Mesenchymal stem cell (in vitro differentiated cells and primary cell): ENCODE data around the gene C1QC.

Experiments used
- DNase-seq: peaks from one replicate; pipeline ENCODE4 v3.0.0-alpha.2; 2013
- H2AFZ ChIP-seq: one replicate; pipeline ENCODE4 v1.6.1; 2013; ENCODE audit warnings: low read depth, mild to moderate bottlenecking, control low read depth, inconsistent platforms, low read length, moderate library complexity
- H2AK5ac ChIP-seq: 2 replicates; pipeline ENCODE4 v1.6.1; 2013; ENCODE audit warnings: low read length, moderate library complexity, mild to moderate bottlenecking, inconsistent platforms; ENCODE audit not compliant: severe bottlenecking
- H2BK120ac ChIP-seq: one replicate; pipeline ENCODE4 v1.6.1; 2013; ENCODE audit warnings: low read depth, mild to moderate bottlenecking, inconsistent platforms, low read length, moderate library complexity
- H2BK12ac ChIP-seq, 2 experiments: one replicate each; pipeline ENCODE4 v1.6.1; 2013; ENCODE audit warnings: inconsistent platforms in 2 of 2, low read length in 2 of 2, mild to moderate bottlenecking in 2 of 2, moderate library complexity in 2 of 2, control low read depth in 1 of 2
- H2BK15ac ChIP-seq: one replicate; pipeline ENCODE4 v1.6.1; 2013; ENCODE audit warnings: mild to moderate bottlenecking, low read depth, inconsistent platforms; ENCODE audit not compliant: poor library complexity, severe bottlenecking
- H2BK5ac ChIP-seq: 2 replicates; pipeline ENCODE4 v1.6.1; 2013; ENCODE audit warnings: low read depth, mild to moderate bottlenecking, low read length, control low read depth, inconsistent platforms; ENCODE audit not compliant: poor library complexity, severe bottlenecking
- H3K14ac ChIP-seq, 2 experiments: one replicate each; pipeline ENCODE4 v1.6.1; 2013; ENCODE audit warnings: inconsistent platforms in 2 of 2, low read length in 2 of 2, control low read depth in 1 of 2, mild to moderate bottlenecking in 1 of 2, moderate library complexity in 1 of 2
- H3K18ac ChIP-seq, 2 experiments: one replicate each; pipeline ENCODE4 v1.6.1; 2013; ENCODE audit warnings: inconsistent platforms in 2 of 2, low read length in 2 of 2, control low read depth in 1 of 2, low read depth in 1 of 2, mild to moderate bottlenecking in 1 of 2
- H3K23ac ChIP-seq, 2 experiments: one replicate each; pipeline ENCODE4 v1.6.1; 2013; ENCODE audit warnings: inconsistent platforms in 2 of 2, low read length in 2 of 2, mild to moderate bottlenecking in 2 of 2, moderate library complexity in 2 of 2, control low read depth in 1 of 2
- H3K27ac ChIP-seq: 2 replicates; pipeline ENCODE4 v1.5.1; 2013; ENCODE audit warnings: mild to moderate bottlenecking, moderate library complexity, low read length, control low read depth, inconsistent platforms; ENCODE audit not compliant: poor library complexity, severe bottlenecking
- H3K27me3 ChIP-seq, 2 experiments: 2 replicates each; pipeline versions ENCODE4 v1.6.1 to v1.7.0; 2013; ENCODE audit warnings: low read length in 2 of 2, mild to moderate bottlenecking in 2 of 2, moderate library complexity in 2 of 2, control low read depth in 1 of 2, inconsistent platforms in 1 of 2; ENCODE audit not compliant: control insufficient read depth in 1 of 2, insufficient read depth in 1 of 2
- H3K36me3 ChIP-seq, 2 experiments: 2 replicates each; pipeline versions ENCODE4 v1.6.1 to v1.7.0; 2013; ENCODE audit warnings: low read length in 2 of 2, control low read depth in 1 of 2, inconsistent platforms in 1 of 2, low read depth in 1 of 2, mild to moderate bottlenecking in 1 of 2; ENCODE audit not compliant: insufficient read depth in 2 of 2, control insufficient read depth in 1 of 2
- H3K4ac ChIP-seq, 2 experiments: one replicate each; pipeline ENCODE4 v1.6.1; 2013; ENCODE audit warnings: inconsistent platforms in 2 of 2, low read length in 2 of 2, mild to moderate bottlenecking in 2 of 2, moderate library complexity in 2 of 2, control low read depth in 1 of 2, low read depth in 1 of 2
- H3K4me1 ChIP-seq: 2 replicates; pipeline ENCODE4 v1.6.1; 2013; ENCODE audit warnings: low read depth, low read length, control low read depth; ENCODE audit not compliant: control insufficient read depth, insufficient read depth
- H3K4me2 ChIP-seq: 2 replicates; pipeline ENCODE4 v1.6.1; 2013; ENCODE audit warnings: low read length, mild to moderate bottlenecking, inconsistent platforms; ENCODE audit not compliant: poor library complexity, severe bottlenecking
- H3K4me3 ChIP-seq, 2 experiments: 2 replicates each; pipeline versions ENCODE4 v1.5.1 to v1.7.0; 2013; ENCODE audit warnings: low read length in 2 of 2, mild to moderate bottlenecking in 2 of 2, control low read depth in 1 of 2, low read depth in 1 of 2; ENCODE audit not compliant: insufficient read depth in 1 of 2
- H3K79me1 ChIP-seq: replicated peaks from 2 replicates; pipeline ENCODE4 v1.6.1; 2013; ENCODE audit warnings: mild to moderate bottlenecking, control low read depth, low read length, inconsistent platforms; ENCODE audit not compliant: poor library complexity, severe bottlenecking
- H3K9ac ChIP-seq: 2 replicates; pipeline ENCODE4 v1.7.0; 2013; ENCODE audit warnings: mild to moderate bottlenecking, low read length, moderate library complexity
- H3K9me3 ChIP-seq: 2 replicates; pipeline ENCODE4 v1.7.0; 2013; ENCODE audit warnings: mild to moderate bottlenecking, low read length; ENCODE audit not compliant: control insufficient read depth
- H4K8ac ChIP-seq: one replicate; pipeline ENCODE4 v1.6.1; 2013; ENCODE audit warnings: inconsistent platforms, mild to moderate bottlenecking, low read length, moderate library complexity
- H4K91ac ChIP-seq: one replicate; pipeline ENCODE4 v1.6.1; 2013; ENCODE audit warnings: mild to moderate bottlenecking, low read length, inconsistent platforms
- WGBS: methylation state at CpG from one replicate; pipeline ENCODE4 v1.1.7; 2013; ENCODE audit warnings: mixed read lengths; 5-methylcytosine and 5-hydroxymethylcytosine counted together

The C1QC gene

GRCh38 chr1:22625262-22625925, 18.0 kb upstream of the C1QC start:
- Histone ChIP-seq H2BK12ac (no peak overlapping the region), H2AK5ac (no peak overlapping the region), H4K8ac (no peak overlapping the region), H3K27ac (no peak overlapping the region), H3K4me2 (no peak overlapping the region), H3K23ac (no peak overlapping the region), H3K9ac (no peak overlapping the region), H3K27me3 (peaks cover 59 to 89% of the 10 kb centered on the region in 2 experiments), H3K36me3 (no peaks in the 10 kb centered on the region), H4K91ac (no peak overlapping the region), H3K14ac (no peak overlapping the region), H3K4me3 (no peak overlapping the region), H2AFZ (no peak overlapping the region), H3K79me1 (no peaks in the 10 kb centered on the region), H2BK5ac (no peak overlapping the region), H3K18ac (no peak overlapping the region), H3K9me3 (no peaks in the 10 kb centered on the region), H3K4ac (no peak overlapping the region), H3K4me1 (no peaks in the 10 kb centered on the region), H2BK15ac (no peak overlapping the region), H2BK120ac (no peak overlapping the region)
- WGBS = 53% methylated on average over 9 of the region's 9 CpGs
- DNase-seq = peak; percentile 11

GRCh38 chr1:22626237-22627157, 16.9 kb upstream of the C1QC start:
- H4K8ac ChIP-seq = no peak overlapping the region
- no peak overlapping the region for H3K23ac ChIP-seq
- no peak overlapping the region for H2BK12ac ChIP-seq
- no peak for DNase-seq
- H3K4me2 ChIP-seq = no peak overlapping the region
- WGBS = 53% methylated on average over 17 of the region's 20 CpGs
- no peaks in the 10 kb centered on the region for H3K36me3 ChIP-seq
- no peak overlapping the region for H3K4ac ChIP-seq
- H3K9ac ChIP-seq = no peak overlapping the region
- no peak overlapping the region for H3K4me3 ChIP-seq
- no peak overlapping the region for H2BK15ac ChIP-seq
- no peak overlapping the region for H2BK120ac ChIP-seq
- no peaks in the 10 kb centered on the region for H3K4me1 ChIP-seq
- no peak overlapping the region for H2BK5ac ChIP-seq
- no peak overlapping the region for H4K91ac ChIP-seq
- no peak overlapping the region for H2AFZ ChIP-seq
- H3K79me1 ChIP-seq = no peaks in the 10 kb centered on the region
- no peak overlapping the region for H3K14ac ChIP-seq
- H3K27me3 ChIP-seq = peaks cover 62 to 93% of the 10 kb centered on the region in 2 experiments
- no peaks in the 10 kb centered on the region for H3K9me3 ChIP-seq
- H2AK5ac ChIP-seq = no peak overlapping the region
- H3K27ac ChIP-seq = no peak overlapping the region
- no peak overlapping the region for H3K18ac ChIP-seq

- no peak overlapping the region for H3K23ac ChIP-seq
- H2BK5ac ChIP-seq = no peak overlapping the region
- H3K14ac ChIP-seq = no peak overlapping the region
- H3K9me3 ChIP-seq = no peaks in the 10 kb centered on the region
- no peak overlapping the region for H3K18ac ChIP-seq
- H4K91ac ChIP-seq = no peak overlapping the region
- H3K36me3 ChIP-seq = no peaks in the 10 kb centered on the region
- no peaks in the 10 kb centered on the region for H3K79me1 ChIP-seq
- no peak overlapping the region for H3K27ac ChIP-seq
- 64% methylated on average over 5 of the region's 5 CpGs for WGBS
- no peak overlapping the region for H2AK5ac ChIP-seq
- no peak for DNase-seq
- H2BK15ac ChIP-seq = no peak overlapping the region
- H4K8ac ChIP-seq = no peak overlapping the region
- no peak overlapping the region for H3K9ac ChIP-seq
- no peak overlapping the region for H3K4ac ChIP-seq
- no peaks in the 10 kb centered on the region for H3K4me1 ChIP-seq
- no peak overlapping the region for H2AFZ ChIP-seq
- no peak overlapping the region for H3K4me3 ChIP-seq
- H2BK120ac ChIP-seq = no peak overlapping the region
- H2BK12ac ChIP-seq = no peak overlapping the region
- H3K27me3 ChIP-seq = peaks cover 57 to 94% of the 10 kb centered on the region in 2 experiments
- no peak overlapping the region for H3K4me2 ChIP-seq
These were observed 16.1 kb upstream of the C1QC start for GRCh38 chr1:22627331-22627730.

- no peaks in the 10 kb centered on the region for H3K9me3 ChIP-seq
These were observed 14.6 kb upstream of the C1QC start for GRCh38 chr1:22628698-22629444.

More at GRCh38 chr1:22628698-22629444, 14.6 kb upstream of the C1QC start:
- Histone ChIP-seq H2AFZ (no peak overlapping the region), H3K23ac (no peak overlapping the region), H3K79me1 (no peaks in the 10 kb centered on the region), H3K4me2 (no peak overlapping the region), H2BK120ac (no peak overlapping the region), H3K4ac (no peak overlapping the region), H3K14ac (no peak overlapping the region), H3K18ac (no peak overlapping the region), H2BK5ac (no peak overlapping the region), H4K8ac (no peak overlapping the region), H2BK12ac (no peak overlapping the region), H2BK15ac (no peak overlapping the region), H3K27me3 (peaks cover 67 to 93% of the 10 kb centered on the region in 2 experiments), H3K27ac (no peak overlapping the region), H2AK5ac (no peak overlapping the region), H3K9ac (no peak overlapping the region), H3K36me3 (no peaks in the 10 kb centered on the region), H4K91ac (no peak overlapping the region), H3K4me1 (no peaks in the 10 kb centered on the region), H3K4me3 (no peak overlapping the region)
- WGBS = 47% methylated on average over 7 of the region's 11 CpGs
- DNase-seq = no peak
